Neural crest cell (in vitro differentiated cells): ENCODE measurements around the gene BCL6. TPM values are rescaled to one million over a fixed set of nuclear protein-coding genes. Genes with fewer than 3 reads are reported as not detected.
A peak's percentile ranks its signal among the peaks of the same experiment; 100 is the strongest.

ENCODE experiments used
- DNase-seq: peaks from one replicate; pipeline ENCODE4 v3.0.0; 2021; ENCODE audit warnings: low read depth, mixed read lengths, low spot score
- H3K27ac Mint-ChIP-seq: one replicate; pipeline ENCODE4 v1.8.0; 2021; ENCODE audit warnings: mild to moderate bottlenecking, mixed read lengths; ENCODE audit not compliant: unreplicated experiment
- H3K27me3 Mint-ChIP-seq: 2 replicates; pipeline ENCODE4 v1.8.0; 2021; ENCODE audit warnings: low read depth, mild to moderate bottlenecking, mixed read lengths
- H3K36me3 Mint-ChIP-seq: 2 replicates; pipeline ENCODE4 v1.8.0; 2021; ENCODE audit warnings: low read depth, mild to moderate bottlenecking, mixed read lengths
- H3K4me1 Mint-ChIP-seq: 2 replicates; pipeline ENCODE4 v1.8.0; 2021; ENCODE audit warnings: mixed read lengths
- H3K4me3 Mint-ChIP-seq: one replicate; pipeline ENCODE4 v1.8.0; 2021; ENCODE audit warnings: mild to moderate bottlenecking, mixed read lengths
- H3K9me3 Mint-ChIP-seq: 2 replicates; pipeline ENCODE4 v1.8.0; 2021; ENCODE audit warnings: mixed read lengths
- CTCF ChIP-seq: fragments of 200-600 bp; sonication (generic); conservative IDR thresholded peaks from 2 replicates; pipeline ENCODE4 v1.5.0; 2021; ENCODE audit warnings: antibody characterized with exemption, mild to moderate bottlenecking
- total RNA-seq: library from RNA; stranded (reverse); gene quantifications from 2 replicates; pipeline ENCODE4 v1.2.1, GENCODE V29; 2021

The BCL6 gene
- total RNA-seq, 1 donor from 2014 or later: 6.4 TPM

GRCh38 chr3:187748050-187748481 is 2.8 kb upstream of the BCL6 start:
- peak; percentile 91 for DNase-seq
- H3K9me3 Mint-ChIP-seq: no peaks in the 10 kb centered on the region
- H3K4me3 Mint-ChIP-seq: peak overlapping the region; percentile 88
- peaks cover 53% of the 10 kb centered on the region for H3K4me1 Mint-ChIP-seq
- TF ChIP-seq CTCF: peak; percentile 97
- no peaks in the 10 kb centered on the region for H3K36me3 Mint-ChIP-seq
- H3K27ac Mint-ChIP-seq: peak overlapping the region; percentile 58
- peaks cover 10% of the 10 kb centered on the region for H3K27me3 Mint-ChIP-seq

- Mint-ChIP-seq H3K4me3 (peak overlapping the region; percentile 88), H3K27ac (no peak overlapping the region), H3K27me3 (peaks cover 10% of the 10 kb centered on the region), H3K36me3 (no peaks in the 10 kb centered on the region), H3K9me3 (no peaks in the 10 kb centered on the region), H3K4me1 (peaks cover 53% of the 10 kb centered on the region)
- DNase-seq: no peak
- no peak for TF ChIP-seq CTCF
Measured at GRCh38 chr3:187747506-187747905, 2.2 kb upstream of the BCL6 start.

GRCh38 chr3:187746442-187747281 is 1.4 kb upstream of the BCL6 start:
- no peak for TF ChIP-seq CTCF
- Mint-ChIP-seq H3K9me3 (no peaks in the 10 kb centered on the region), H3K27me3 (peaks cover 16% of the 10 kb centered on the region), H3K4me1 (peaks cover 59% of the 10 kb centered on the region), H3K4me3 (peak overlapping the region; percentile 96), H3K27ac (peak overlapping the region; percentile 100), H3K36me3 (no peaks in the 10 kb centered on the region)
- no peak for DNase-seq

GRCh38 chr3:187746059-187746441 is 782 bp upstream of the BCL6 start:
- no peaks in the 10 kb centered on the region for H3K9me3 Mint-ChIP-seq
- H3K27ac Mint-ChIP-seq: peak overlapping the region; percentile 100
- no peak for DNase-seq
- peak overlapping the region; percentile 96 for H3K4me3 Mint-ChIP-seq
- TF ChIP-seq CTCF: no peak
- peaks cover 19% of the 10 kb centered on the region for H3K27me3 Mint-ChIP-seq
- H3K36me3 Mint-ChIP-seq: no peaks in the 10 kb centered on the region
- H3K4me1 Mint-ChIP-seq: peaks cover 64% of the 10 kb centered on the region

GRCh38 chr3:187744169-187745151 is 808 bp downstream of the BCL6 start:
- no peaks in the 10 kb centered on the region for H3K36me3 Mint-ChIP-seq
- peak overlapping the region; percentile 96 for H3K4me3 Mint-ChIP-seq
- peak; percentile 33 for DNase-seq
- no peaks in the 10 kb centered on the region for H3K9me3 Mint-ChIP-seq
- no peak for TF ChIP-seq CTCF
- H3K27me3 Mint-ChIP-seq: peaks cover 15% of the 10 kb centered on the region
- peak overlapping the region; percentile 88 for H3K27ac Mint-ChIP-seq
- H3K4me1 Mint-ChIP-seq: peaks cover 64% of the 10 kb centered on the region
